ENCODE measurements around the gene OR5AS1.

DNA sequence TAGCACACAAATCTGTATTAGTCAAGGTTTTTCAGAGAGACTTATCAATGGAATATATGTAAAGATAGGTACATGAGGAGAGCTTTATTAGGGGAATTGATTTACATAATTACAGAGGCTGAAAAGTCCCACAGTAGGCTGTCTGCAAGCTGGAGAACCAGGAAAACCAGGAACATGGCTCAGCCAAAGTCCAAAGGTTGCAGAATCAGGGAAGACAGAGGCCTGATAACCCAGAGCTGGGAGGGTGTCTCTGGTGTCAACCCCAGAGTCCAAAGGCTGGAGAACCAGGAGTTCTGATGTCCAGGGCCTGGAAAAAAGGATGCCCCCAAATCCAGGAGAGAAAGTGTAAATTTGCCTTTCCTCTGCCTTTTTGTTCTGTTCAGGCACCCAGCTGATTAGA is 16.7 kb upstream of the OR5AS1 start:
- TF ChIP-seq YY1 (IDR thresholded peaks at IDR 0.05; ENCODE audit: insufficient read depth, insufficient read length), result no peak
- no peak for TF ChIP-seq ZNF274 (IDR thresholded peaks at IDR 0.05; ENCODE audit: low read depth, low read length)
- TF ChIP-seq SUZ12 (IDR thresholded peaks at IDR 0.05; ENCODE audit: extremely low read depth, insufficient read depth, insufficient read length), result no peak

All from NT2/D1 (cell line).